ENCODE data around the gene LANCL2.

The LANCL2 gene

DNA sequence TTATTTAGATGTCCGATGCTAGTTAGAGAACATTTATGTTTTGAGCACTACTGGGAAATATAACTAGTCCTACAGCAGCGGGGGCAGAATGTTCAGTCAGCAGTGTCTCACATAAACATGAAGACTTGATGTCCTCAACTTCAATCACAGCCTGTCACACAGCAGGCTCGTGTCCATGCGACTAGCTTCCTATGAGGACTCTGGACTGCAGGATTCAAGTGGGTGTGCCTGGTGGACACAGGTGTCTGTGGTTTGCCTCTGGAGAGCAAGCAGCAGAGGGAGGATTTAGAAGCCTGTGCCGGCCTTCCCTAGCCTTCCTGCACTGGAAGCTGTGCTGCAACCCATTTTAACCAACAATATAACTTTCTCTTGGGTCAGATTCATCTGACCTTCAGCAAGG lies 30.0 kb upstream of the LANCL2 start:
- H3K27ac ChIP-seq (ENCODE audit: poor library complexity, severe bottlenecking): no peak overlapping the region
- H3K4me1 ChIP-seq (ENCODE audit: insufficient read depth, poor library complexity, severe bottlenecking): no peaks in the 10 kb centered on the region
- no peaks in the 10 kb centered on the region for H3K36me3 ChIP-seq (ENCODE audit: low read depth)
- no peak overlapping the region for H3K4me3 ChIP-seq (ENCODE audit: severe bottlenecking)
- H3K9me3 ChIP-seq (ENCODE audit: severe bottlenecking): no peaks in the 10 kb centered on the region
- ATAC-seq (ENCODE audit: low read depth) (no peak), DNase-seq (ENCODE audit: low spot score) (no peak)
- peaks cover 3% of the 10 kb centered on the region for H3K27me3 ChIP-seq (ENCODE audit: insufficient read depth, poor library complexity, severe bottlenecking)
- TF ChIP-seq, protein P1, sequence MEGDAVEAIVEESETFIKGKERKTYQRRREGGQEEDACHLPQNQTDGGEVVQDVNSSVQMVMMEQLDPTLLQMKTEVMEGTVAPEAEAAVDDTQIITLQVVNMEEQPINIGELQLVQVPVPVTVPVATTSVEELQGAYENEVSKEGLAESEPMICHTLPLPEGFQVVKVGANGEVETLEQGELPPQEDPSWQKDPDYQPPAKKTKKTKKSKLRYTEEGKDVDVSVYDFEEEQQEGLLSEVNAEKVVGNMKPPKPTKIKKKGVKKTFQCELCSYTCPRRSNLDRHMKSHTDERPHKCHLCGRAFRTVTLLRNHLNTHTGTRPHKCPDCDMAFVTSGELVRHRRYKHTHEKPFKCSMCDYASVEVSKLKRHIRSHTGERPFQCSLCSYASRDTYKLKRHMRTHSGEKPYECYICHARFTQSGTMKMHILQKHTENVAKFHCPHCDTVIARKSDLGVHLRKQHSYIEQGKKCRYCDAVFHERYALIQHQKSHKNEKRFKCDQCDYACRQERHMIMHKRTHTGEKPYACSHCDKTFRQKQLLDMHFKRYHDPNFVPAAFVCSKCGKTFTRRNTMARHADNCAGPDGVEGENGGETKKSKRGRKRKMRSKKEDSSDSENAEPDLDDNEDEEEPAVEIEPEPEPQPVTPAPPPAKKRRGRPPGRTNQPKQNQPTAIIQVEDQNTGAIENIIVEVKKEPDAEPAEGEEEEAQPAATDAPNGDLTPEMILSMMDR (IDR thresholded peaks at IDR 0.05; ENCODE audit: poor library complexity, severe bottlenecking): no peak

DNA sequence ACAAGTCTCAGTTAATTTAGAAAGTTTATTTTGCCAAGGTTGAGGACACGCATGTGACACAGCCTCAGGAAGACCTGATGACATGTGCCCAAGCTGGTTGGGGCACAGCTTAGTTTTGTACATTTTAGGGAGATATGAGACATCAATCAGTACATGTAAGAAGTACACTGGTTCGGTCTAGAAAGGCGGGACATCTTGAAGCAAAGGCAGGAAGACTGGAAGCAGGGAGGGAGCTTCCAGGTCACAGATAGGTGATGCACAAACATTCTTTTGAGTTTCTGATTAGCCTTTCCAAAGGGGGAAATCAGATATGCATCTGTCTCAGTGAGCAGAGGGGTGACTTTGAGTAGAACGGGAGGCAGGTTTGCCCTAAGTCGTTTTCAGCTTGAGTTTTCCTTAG lies 29.4 kb upstream of the LANCL2 start:
- Histone ChIP-seq H3K9me3 (ENCODE audit: severe bottlenecking) (no peaks in the 10 kb centered on the region), H3K27me3 (ENCODE audit: insufficient read depth, poor library complexity, severe bottlenecking) (peaks cover 3% of the 10 kb centered on the region), H3K36me3 (ENCODE audit: low read depth) (no peaks in the 10 kb centered on the region), H3K27ac (ENCODE audit: poor library complexity, severe bottlenecking) (no peak overlapping the region), H3K4me3 (ENCODE audit: severe bottlenecking) (no peak overlapping the region), H3K4me1 (ENCODE audit: insufficient read depth, poor library complexity, severe bottlenecking) (no peaks in the 10 kb centered on the region)
- no peak for ATAC-seq (ENCODE audit: low read depth)
- TF ChIP-seq, protein P1 (IDR thresholded peaks at IDR 0.05; ENCODE audit: poor library complexity, severe bottlenecking): no peak
- no peak for DNase-seq (ENCODE audit: low spot score)

DNA sequence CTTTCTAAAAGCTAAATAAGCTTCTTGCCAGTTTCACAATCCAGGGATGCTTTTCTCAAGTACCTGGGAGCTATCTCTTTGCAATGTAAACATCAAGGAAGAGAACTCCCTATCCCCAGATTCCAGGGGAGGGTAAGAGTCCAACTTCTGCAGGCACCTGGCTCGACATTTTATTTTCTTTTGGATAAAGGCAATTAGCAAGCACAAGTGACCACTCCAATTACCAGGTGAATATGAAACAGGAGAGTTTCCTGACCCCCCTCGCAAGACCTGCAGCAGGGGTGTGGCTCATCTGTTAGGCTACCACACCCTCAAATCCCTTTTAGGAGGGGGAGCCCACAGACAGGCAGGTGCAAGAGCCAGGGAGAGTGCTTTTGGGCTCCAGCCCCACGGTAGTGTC lies 28.6 kb upstream of the LANCL2 start:
- no peak for ATAC-seq (ENCODE audit: low read depth)
- H3K36me3 ChIP-seq (ENCODE audit: low read depth): no peaks in the 10 kb centered on the region

DNA sequence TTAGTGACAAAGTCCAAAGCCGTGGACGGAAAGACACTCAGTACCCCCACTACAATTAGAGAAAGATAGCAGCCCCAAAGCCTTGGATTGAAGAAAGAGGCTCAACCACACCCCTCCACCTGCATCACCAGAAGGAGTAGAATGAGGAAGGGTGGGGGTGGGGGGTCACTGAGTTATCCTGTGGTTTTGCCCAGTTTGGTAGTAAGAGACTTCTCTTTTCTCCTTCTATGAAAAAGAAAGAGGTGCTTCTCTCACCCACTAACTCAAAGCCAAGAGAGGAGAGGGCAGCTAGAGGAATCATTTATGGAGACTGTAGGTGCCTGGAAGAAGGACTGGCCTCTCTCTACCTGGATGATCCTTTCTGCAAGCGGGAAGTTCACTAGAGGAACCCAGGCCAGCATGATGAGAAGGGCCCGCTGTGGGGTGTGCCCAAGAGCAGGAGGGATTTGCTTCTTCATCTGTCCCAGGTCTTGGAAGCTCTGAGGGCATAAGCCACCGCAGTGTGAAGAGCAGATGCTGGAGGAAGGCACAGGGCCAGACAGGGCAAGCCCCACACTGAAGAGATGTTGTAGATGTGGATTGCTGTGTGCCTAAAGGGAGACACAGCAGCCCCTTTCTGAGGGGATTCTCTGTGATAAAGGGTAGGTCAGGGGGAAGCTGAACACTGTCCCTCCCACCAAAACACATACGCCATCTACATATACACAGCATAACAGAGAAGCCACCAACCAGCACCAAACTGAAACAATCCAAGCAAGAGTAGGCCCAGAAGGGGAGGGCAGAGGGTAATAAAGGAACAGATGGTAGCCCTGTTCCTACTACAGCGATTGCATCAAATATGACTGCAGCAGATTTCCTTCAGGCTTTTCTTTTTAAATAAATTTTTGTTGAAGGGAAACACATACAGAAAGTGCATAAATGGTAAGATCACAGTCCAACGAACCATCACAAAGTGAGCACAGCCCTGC lies 25.8 kb upstream of the LANCL2 start:
- H3K27me3 ChIP-seq (ENCODE audit: insufficient read depth, poor library complexity, severe bottlenecking): peaks cover 6% of the 10 kb centered on the region
- TF ChIP-seq, protein P1 (IDR thresholded peaks at IDR 0.05; ENCODE audit: poor library complexity, severe bottlenecking): no peak
- no peak for DNase-seq (ENCODE audit: low spot score)
- H3K4me1 ChIP-seq (ENCODE audit: insufficient read depth, poor library complexity, severe bottlenecking): no peaks in the 10 kb centered on the region
- no peak overlapping the region for H3K27ac ChIP-seq (ENCODE audit: poor library complexity, severe bottlenecking)
- no peak for ATAC-seq (ENCODE audit: low read depth)
- H3K36me3 ChIP-seq (ENCODE audit: low read depth): no peaks in the 10 kb centered on the region
- H3K9me3 ChIP-seq (ENCODE audit: severe bottlenecking): no peaks in the 10 kb centered on the region
- no peak overlapping the region for H3K4me3 ChIP-seq (ENCODE audit: severe bottlenecking)

More for the DNA sequence above, 28.6 kb upstream of the LANCL2 start:
- DNase-seq (ENCODE audit: low spot score): no peak
- Histone ChIP-seq H3K9me3 (ENCODE audit: severe bottlenecking) (no peaks in the 10 kb centered on the region), H3K4me3 (ENCODE audit: severe bottlenecking) (no peak overlapping the region), H3K27ac (ENCODE audit: poor library complexity, severe bottlenecking) (no peak overlapping the region), H3K27me3 (ENCODE audit: insufficient read depth, poor library complexity, severe bottlenecking) (peaks cover 3% of the 10 kb centered on the region), H3K4me1 (ENCODE audit: insufficient read depth, poor library complexity, severe bottlenecking) (no peaks in the 10 kb centered on the region)
- TF ChIP-seq, protein P1 (IDR thresholded peaks at IDR 0.05; ENCODE audit: poor library complexity, severe bottlenecking): no peak

Measured in RWPE2 (cell line).